NCI-H128 (cell line): ENCODE results near the gene SPARCL1.
"Not testable (repeated sequence)": the region's sequence is repeated elsewhere in the genome, so short reads cannot be mapped to it uniquely, and the experiment has no call there.

Experiments used
- DNase-seq: peaks from one replicate; lab custom pipeline; 2025; ENCODE audit not compliant: unreplicated experiment; lab: John Stamatoyannopoulos, UW

The SPARCL1 gene

GRCh38 chr4:87451537-87451936, 77.6 kb downstream of the SPARCL1 start:
- DNase-seq: no peak

- not testable (repeated sequence) for DNase-seq
Measured at GRCh38 chr4:87446375-87446774, 82.8 kb downstream of the SPARCL1 start.

GRCh38 chr4:87445964-87446363, 83.2 kb downstream of the SPARCL1 start:
- no peak for DNase-seq

GRCh38 chr4:87444741-87445140, 84.4 kb downstream of the SPARCL1 start:
- DNase-seq: no peak

GRCh38 chr4:87442889-87443288, 86.3 kb downstream of the SPARCL1 start:
- no peak for DNase-seq

- no peak for DNase-seq
Measured at GRCh38 chr4:87433342-87433741, 95.8 kb downstream of the SPARCL1 start.

- no peak for DNase-seq
Measured at GRCh38 chr4:87430038-87430437, 99.1 kb downstream of the SPARCL1 start.

GRCh38 chr4:87428979-87429378, 100.2 kb downstream of the SPARCL1 start:
- DNase-seq: no peak

GRCh38 chr4:87427518-87427868, 101.7 kb downstream of the SPARCL1 start:
- no peak for DNase-seq

GRCh38 chr4:87426865-87427517, 102.2 kb downstream of the SPARCL1 start:
- no peak for DNase-seq

- DNase-seq: no peak
Measured at GRCh38 chr4:87425711-87426110, 103.5 kb downstream of the SPARCL1 start.

GRCh38 chr4:87424099-87424543, 105.1 kb downstream of the SPARCL1 start:
- not testable (repeated sequence) for DNase-seq
